GM19043 (cell line): ENCODE measurements around the gene TMEM38B.

Source experiments
- ATAC-seq: cut with Tn5 transposase; IDR thresholded peaks from one replicate; pipeline ENCODE4 v1.9.1; 2021; ENCODE audit warnings: low read depth; ENCODE audit not compliant: unreplicated experiment

Gene TMEM38B, protein sequence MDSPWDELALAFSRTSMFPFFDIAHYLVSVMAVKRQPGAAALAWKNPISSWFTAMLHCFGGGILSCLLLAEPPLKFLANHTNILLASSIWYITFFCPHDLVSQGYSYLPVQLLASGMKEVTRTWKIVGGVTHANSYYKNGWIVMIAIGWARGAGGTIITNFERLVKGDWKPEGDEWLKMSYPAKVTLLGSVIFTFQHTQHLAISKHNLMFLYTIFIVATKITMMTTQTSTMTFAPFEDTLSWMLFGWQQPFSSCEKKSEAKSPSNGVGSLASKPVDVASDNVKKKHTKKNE

DNA sequence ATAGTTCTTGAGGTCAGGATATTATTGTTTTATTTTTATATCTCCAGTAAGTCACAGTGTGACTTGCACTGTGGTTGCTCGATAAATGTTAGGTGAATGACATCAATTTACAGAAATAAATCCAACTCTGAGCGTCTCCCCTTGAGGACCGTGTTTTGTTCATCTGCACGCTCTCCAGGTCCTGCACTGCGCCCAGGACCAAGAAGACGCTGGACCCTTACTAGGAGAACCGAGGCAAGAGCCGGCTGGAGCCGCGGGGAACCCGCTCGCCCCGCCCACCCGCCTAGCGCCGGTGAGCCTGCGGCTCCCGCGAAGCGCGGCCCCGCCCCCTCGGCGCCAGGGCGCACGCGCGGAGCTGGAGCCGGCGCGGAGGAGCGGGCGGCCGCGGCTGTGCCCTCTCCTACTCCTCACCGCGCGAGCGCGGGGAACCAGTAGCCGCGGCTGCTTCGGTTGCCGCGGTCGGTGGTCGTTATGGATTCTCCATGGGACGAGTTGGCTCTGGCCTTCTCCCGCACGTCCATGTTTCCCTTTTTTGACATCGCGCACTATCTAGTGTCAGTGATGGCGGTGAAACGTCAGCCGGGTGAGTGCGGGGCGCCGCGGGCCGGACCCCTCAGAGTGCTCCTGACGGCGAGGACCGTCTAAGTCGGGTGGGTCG is at the start of gene TMEM38B:
Gene TMEM38B (plus strand): TSS at position 352 of the 658 bp plus-strand sequence. CDS start 120 bp downstream, at position 472.
- ATAC-seq, result peak; percentile 67

- no peak for ATAC-seq
These were observed 47.3 kb upstream of the TMEM38B start for GRCh38 chr9:105646879-105647594.

DNA sequence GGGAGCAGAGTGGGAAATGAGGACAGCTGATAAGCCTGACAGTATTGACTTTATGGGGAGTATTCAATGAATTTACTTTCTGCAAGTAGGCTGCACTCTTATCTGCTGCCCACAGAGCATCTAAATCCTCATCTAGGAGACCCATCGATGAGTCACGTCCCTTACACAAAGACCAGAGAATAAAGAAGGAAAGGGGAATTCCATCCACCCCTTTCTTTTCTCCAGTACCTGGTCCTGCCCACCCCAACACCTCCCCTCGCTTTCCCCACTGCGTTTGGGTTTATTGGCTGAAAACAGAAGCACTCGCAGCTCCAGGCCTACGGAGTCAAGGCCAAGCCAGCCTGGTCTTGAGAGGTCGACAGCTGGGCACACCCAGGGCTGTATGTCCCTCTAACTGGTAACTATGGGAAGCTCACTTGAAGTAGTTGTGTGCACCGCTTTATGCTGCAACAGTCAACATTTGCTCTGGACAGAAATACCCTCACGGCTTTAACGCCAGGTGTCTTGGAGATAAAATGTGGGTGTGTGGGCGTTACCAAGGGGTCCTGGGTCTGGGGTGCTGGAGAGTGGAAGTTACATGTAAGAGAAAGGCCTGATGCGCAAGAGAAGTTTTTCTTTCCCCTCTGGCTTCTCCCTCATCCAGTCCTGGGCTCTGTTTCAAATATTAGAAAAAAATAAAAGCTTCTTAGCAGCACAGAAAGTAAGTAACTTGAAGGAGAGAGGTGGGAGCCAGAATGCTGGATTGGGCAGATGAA is 46.6 kb upstream of the TMEM38B start:
- ATAC-seq, result no peak

DNA sequence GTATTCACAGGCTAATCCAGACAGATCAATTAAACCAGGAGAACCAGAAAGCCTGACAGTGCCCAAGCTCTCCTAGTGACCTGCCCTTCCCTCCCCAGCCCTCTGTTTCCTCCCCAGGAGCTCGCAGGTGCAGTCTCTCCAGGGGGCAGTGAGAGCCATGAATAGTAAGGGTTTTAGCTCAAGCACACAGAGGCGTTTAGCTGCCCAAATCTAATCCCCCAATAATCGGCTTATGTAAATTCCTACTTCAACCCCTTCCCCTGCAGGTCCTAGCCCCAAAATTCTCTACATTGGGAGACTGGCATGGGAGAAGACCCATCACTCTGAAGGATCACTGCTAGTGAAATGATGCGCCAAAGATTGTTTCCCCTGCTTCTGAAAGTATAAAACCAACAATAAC is 42.5 kb upstream of the TMEM38B start:
- no peak for ATAC-seq

DNA sequence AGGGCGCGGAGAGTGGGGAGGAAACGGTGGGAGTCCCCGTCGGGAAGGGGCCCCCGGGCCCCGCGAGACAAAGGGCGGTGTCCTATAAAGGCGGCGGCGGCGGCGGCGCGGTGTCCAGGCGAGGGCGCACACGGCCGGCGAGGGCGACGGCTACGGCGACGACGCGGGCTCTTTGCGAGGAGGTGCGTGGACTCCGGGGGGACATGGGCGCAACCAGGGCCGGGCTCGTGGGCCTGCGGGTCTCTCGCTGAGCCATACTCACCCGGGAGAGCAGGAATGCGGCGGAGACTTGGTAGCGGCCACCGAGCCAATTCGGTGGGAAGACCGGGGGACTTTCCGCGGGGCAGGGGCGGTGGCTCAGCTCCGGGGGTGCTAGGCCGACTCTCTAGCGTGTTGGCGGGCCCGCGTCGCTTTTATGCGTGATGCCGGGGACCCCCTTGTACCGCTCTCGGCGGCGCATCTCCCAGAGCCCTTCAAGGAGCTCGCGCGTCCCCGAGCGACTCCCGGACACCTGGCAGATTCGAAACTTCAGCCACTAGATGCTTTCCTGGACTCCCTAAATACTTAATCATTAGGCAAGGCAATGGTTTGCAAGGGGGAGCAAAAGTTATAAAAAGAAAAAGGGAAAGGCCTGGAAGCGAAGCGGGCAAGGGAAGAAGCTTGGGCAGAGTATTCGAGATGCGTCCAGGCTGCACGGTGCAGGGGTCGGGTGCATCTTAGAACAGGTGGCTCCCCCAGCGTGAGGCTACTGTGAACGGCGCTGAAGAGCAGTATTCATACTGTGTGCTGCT is 38.0 kb upstream of the TMEM38B start:
- ATAC-seq, result peak; percentile 46

- ATAC-seq, result no peak
These were observed 36.0 kb upstream of the TMEM38B start for GRCh38 chr9:105658351-105658750.

DNA sequence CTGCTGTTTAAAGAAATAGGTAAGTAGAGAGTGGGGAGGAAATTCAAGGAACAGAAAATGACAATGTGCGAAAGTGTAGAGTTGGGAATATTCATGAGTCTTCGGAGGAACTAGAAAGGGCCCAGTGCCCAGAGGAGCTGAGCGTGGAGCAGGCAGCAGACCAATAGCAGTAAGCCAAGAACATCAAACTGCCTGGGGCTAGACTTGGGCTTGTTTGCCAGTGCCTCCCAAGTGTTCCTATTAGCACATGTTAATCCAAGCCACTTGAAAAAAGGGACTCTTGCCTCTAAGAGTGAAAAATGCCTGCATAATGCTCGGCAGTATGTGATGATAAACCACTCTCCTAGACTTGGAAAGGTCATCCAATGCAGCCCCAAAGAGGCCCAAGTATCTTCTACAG is 33.3 kb upstream of the TMEM38B start:
- no peak for ATAC-seq

DNA sequence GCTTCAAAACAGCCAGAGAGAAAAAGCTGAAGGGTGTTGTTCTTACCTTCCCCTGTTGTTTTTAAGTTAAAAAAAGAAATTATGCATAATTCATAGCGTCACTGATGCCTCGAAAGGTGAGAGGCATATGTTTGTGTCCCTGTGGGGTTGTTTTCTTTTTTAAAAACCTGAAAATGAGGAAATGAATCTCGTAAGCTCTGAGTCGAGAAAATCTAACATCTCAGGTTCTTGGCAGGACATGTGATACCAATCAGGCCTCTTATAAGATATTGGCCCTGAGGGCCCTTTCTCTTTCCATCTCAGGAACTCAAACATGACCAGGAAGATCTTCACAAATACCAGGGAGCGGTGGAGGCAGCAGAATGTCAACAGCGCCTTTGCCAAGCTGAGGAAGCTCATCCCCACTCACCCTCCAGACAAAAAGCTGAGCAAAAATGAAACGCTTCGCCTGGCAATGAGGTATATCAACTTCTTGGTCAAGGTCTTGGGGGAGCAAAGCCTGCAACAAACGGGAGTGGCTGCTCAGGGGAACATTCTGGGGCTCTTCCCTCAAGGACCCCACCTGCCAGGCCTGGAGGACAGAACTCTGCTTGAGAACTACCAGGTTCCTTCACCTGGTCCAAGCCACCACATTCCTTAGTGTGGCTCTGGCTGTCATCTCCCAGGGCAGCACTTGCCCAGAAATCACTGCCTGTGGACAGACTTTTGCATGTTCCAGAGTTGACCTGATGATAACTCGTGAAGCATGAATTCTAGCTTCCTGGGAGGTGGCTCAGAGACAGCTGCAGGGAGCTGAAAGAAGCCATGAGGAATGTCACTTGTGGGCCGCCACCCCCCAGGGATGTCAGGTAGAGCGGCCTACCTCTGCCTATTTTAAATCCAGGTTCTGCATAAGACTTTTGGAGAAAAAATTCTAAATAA is 31.9 kb upstream of the TMEM38B start, which contains the start of gene TAL2:
Gene TAL2 (plus strand): TSS at position 274 of the 921 bp plus-strand sequence. CDS start 40 bp downstream, at position 314.
- peak; percentile 91 for ATAC-seq

GRCh38 chr9:105663914-105664313 is 30.4 kb upstream of the TMEM38B start:
- no peak for ATAC-seq

DNA sequence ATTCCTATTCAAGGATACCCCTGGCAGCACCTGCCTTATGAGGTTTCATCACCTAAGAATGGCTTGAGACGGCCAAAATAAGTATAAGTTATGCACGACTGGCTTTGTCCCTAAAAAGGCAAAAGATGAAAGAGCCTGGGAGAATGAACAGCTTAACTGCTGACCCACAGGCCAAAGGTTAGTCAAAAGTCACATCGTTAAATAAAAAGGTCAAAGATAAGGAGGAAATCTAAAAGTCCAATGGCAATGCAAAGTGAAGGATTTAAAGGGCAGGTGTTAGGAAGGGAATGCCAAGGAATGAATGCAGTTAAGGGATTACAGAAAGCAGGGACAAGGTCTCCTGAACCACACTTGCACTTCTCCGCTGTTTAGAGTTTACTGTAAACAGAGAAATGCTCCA is 26.5 kb upstream of the TMEM38B start:
- no peak for ATAC-seq

- no peak for ATAC-seq
These were observed 24.0 kb upstream of the TMEM38B start for GRCh38 chr9:105670315-105670714.

GRCh38 chr9:105670775-105671174 is 23.6 kb upstream of the TMEM38B start:
- no peak for ATAC-seq

- ATAC-seq, result no peak
These were observed 21.6 kb upstream of the TMEM38B start for GRCh38 chr9:105672711-105673234.

GRCh38 chr9:105673850-105674387 is 20.4 kb upstream of the TMEM38B start:
- ATAC-seq, result no peak

DNA sequence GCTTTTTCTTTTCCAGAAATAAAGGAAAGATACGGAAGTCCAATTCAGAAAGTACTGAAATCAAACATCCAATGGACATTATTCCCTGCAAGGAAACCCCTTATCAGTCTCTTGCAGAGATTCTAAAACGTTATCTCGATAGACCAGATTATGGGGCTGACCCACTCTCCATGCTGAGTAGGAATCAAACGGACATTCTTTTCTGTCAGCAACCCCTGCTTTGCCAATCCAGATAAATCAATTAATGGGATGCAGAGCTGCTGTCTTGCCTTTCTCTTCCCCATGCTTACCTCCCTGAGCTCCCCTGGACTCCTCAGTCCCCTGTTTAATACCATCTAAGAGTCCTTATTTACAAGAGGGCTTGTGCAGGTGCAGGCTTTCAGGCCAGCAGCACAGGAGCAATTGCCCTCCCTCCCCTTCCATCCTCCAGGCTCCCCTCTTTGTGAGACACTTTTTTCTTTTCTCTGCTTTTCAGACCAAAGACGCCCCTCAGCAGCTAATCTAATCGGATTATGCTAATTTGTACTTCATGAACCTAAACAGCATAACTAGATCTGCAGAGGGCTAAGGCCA is 17.9 kb upstream of the TMEM38B start:
- no peak for ATAC-seq

DNA sequence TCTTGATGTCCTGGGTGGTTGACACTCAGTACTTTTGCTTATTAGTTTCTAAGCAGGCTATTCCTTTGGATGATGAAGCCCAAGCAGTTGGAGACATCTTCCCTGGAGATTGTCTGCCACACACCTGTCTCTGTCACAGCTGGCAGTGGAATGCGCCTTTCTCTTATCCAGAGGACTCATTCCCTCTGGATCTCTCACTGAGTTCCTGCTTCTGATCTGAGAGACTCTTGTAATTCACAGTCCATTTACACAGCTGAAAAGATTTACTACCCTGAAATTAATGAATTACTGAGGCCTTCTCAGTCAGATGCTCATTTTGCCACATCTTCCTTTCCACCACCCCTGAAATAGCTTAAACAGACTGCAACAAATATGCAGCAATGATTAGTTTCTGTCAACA is 16.2 kb upstream of the TMEM38B start:
- no peak for ATAC-seq

DNA sequence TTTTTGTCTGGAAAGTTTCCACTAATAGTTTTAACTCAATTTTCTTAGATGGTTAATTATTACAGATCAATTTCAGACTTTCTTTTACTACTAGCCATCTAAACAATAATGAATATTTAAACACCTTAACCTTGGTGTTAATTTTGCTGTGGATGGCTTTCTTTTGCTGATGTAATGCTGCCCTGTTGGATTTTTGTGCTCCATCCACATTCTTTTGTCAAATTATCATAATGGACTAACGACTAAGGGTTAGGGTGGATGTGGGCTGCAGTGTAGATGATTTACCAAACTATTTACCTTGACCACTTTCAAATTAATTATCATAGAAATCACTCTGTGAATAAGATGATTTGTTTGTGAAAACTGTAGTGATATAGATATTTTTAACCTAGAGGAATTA is 15.6 kb upstream of the TMEM38B start:
- no peak for ATAC-seq
